GM18909 (cell line): ENCODE measurements around the gene GPC2.
"Not testable (repeated sequence)": the region's sequence is repeated elsewhere in the genome, so short reads cannot be mapped to it uniquely, and the experiment has no call there.

Experiments
- ATAC-seq: cut with Tn5 transposase; IDR thresholded peaks from one replicate; pipeline ENCODE4 v1.9.1; 2021; ENCODE audit warnings: mild to moderate bottlenecking; ENCODE audit not compliant: unreplicated experiment, poor library complexity

The GPC2 gene

GRCh38 chr7:100154651-100155491 is 22.3 kb downstream of the GPC2 start:
- ATAC-seq = no peak

- no peak for ATAC-seq
Measured at GRCh38 chr7:100153708-100154535, 23.3 kb downstream of the GPC2 start.

- ATAC-seq = no peak
Measured at GRCh38 chr7:100152937-100153666, 24.1 kb downstream of the GPC2 start.

GRCh38 chr7:100152404-100152803 is 24.8 kb downstream of the GPC2 start:
- no peak for ATAC-seq

- ATAC-seq = peak; percentile 99
Measured at GRCh38 chr7:100148559-100149328, 28.4 kb downstream of the GPC2 start, which contains the start of gene LAMTOR4. Gene LAMTOR4, plus strand, starts transcription at chr7:100148918. Its CDS starts 55 bp downstream, at chr7:100148973.

- ATAC-seq = no peak
Measured at GRCh38 chr7:100148225-100148558, 29.0 kb downstream of the GPC2 start.

GRCh38 chr7:100147278-100147677 is 29.9 kb downstream of the GPC2 start:
- no peak for ATAC-seq

GRCh38 chr7:100146350-100146749 is 30.8 kb downstream of the GPC2 start:
- not testable (repeated sequence) for ATAC-seq

GRCh38 chr7:100142461-100142860 is 34.7 kb downstream of the GPC2 start:
- ATAC-seq = no peak

GRCh38 chr7:100141555-100141949 is 35.6 kb downstream of the GPC2 start:
- no peak for ATAC-seq

GRCh38 chr7:100137851-100138760 is 39.1 kb downstream of the GPC2 start:
- no peak for ATAC-seq

- peak; percentile 69 for ATAC-seq
Measured at GRCh38 chr7:100132697-100133151, 44.5 kb downstream of the GPC2 start.

GRCh38 chr7:100132126-100132525 is 45.1 kb downstream of the GPC2 start:
- no peak for ATAC-seq

GRCh38 chr7:100130608-100131453 is 46.4 kb downstream of the GPC2 start:
- ATAC-seq = no peak

GRCh38 chr7:100130220-100130607 is 47.0 kb downstream of the GPC2 start:
- ATAC-seq = not testable (repeated sequence)

- no peak for ATAC-seq
Measured at GRCh38 chr7:100128637-100128963, 48.6 kb downstream of the GPC2 start.

- ATAC-seq = peak; percentile 5
Measured at GRCh38 chr7:100127866-100128636, 49.1 kb downstream of the GPC2 start.
